Measurements from ENCODE around the gene GMPPA. TPM values are rescaled to one million over a fixed set of nuclear protein-coding genes. Genes with fewer than 3 reads are reported as not detected.

Gene GMPPA
- total RNA-seq, 1 experiment from 2014 or later = 32.0 TPM

DNA sequence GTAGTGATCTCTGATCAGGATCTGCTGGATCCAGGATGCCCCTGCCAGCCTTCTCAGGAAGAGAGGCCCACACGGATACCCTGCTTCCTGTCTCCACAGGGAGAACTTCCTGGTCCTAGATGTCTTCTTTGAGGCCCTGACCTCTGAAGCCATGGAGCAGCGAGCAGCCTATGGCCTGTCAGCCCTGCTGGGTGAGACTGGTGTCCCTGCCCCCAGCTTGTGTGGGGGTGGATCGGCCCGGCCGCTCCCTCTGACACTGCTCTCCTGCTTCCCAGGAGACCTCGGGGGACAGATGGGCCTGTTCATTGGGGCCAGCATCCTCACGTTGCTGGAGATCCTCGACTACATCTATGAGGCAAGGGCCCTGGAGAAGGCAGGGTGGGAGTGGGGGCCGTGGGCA is 38.3 kb downstream of the GMPPA start:
- no peak overlapping the region for H2AK5ac ChIP-seq (ENCODE audit: insufficient read length, low read length)
- no peaks in the 10 kb centered on the region for H3K79me2 ChIP-seq (ENCODE audit: insufficient read depth, low read length)
- no peak overlapping the region for H2BK5ac ChIP-seq (ENCODE audit: insufficient read length, low read length)
- Mint-ChIP-seq H3K4me1 (peaks cover 26 to 30% of the 10 kb centered on the region in 2 experiments), H3K9me3 (peaks cover 0 to 1% of the 10 kb centered on the region in 2 experiments; a peak in 3 of 5 replicates), H3K36me3 (ENCODE audit: insufficient read depth in 1 of 3, low read depth in 3 of 3) (peaks cover 14 to 28% (median 21%) of the 10 kb centered on the region in 3 experiments), H3K27ac (peak overlapping the region in 1 of 3 experiments; percentile 62; a peak in 1 of 7 replicates), H3K4me3 (peak overlapping the region; percentile 7 to 53; a peak in 2 of 5 replicates), H3K27me3 (ENCODE audit: low read depth) (peaks cover 11% of the 10 kb centered on the region)
- no peak overlapping the region for H3T11ph ChIP-seq (ENCODE audit: low read length)
- no peaks in the 10 kb centered on the region for H3K79me1 ChIP-seq (ENCODE audit: insufficient read depth, low read depth, low read length, poor library complexity, severe bottlenecking)
- no peaks in the 10 kb centered on the region for H3K27me3 ChIP-seq (ENCODE audit: insufficient read depth, low read length)
- no peak overlapping the region for H4K8ac ChIP-seq (replicated peaks; ENCODE audit: insufficient read length, low read depth, low read length)
- TF ChIP-seq, protein P1, sequence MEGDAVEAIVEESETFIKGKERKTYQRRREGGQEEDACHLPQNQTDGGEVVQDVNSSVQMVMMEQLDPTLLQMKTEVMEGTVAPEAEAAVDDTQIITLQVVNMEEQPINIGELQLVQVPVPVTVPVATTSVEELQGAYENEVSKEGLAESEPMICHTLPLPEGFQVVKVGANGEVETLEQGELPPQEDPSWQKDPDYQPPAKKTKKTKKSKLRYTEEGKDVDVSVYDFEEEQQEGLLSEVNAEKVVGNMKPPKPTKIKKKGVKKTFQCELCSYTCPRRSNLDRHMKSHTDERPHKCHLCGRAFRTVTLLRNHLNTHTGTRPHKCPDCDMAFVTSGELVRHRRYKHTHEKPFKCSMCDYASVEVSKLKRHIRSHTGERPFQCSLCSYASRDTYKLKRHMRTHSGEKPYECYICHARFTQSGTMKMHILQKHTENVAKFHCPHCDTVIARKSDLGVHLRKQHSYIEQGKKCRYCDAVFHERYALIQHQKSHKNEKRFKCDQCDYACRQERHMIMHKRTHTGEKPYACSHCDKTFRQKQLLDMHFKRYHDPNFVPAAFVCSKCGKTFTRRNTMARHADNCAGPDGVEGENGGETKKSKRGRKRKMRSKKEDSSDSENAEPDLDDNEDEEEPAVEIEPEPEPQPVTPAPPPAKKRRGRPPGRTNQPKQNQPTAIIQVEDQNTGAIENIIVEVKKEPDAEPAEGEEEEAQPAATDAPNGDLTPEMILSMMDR (conservative IDR thresholded peaks at IDR 0.05) = no peak
- H3K9ac ChIP-seq (ENCODE audit: extremely low read depth, insufficient read length, low read length) = no peak overlapping the region
- H2BK120ac ChIP-seq (ENCODE audit: low read depth, low read length, poor library complexity, severe bottlenecking) = no peak overlapping the region
- H2AFZ ChIP-seq (ENCODE audit: low read length) = no peak overlapping the region
- peaks cover 2% of the 10 kb centered on the region for H3K23me2 ChIP-seq (ENCODE audit: insufficient read length, low read depth, low read length, poor library complexity, severe bottlenecking)
- peaks cover 3% of the 10 kb centered on the region; the same call in 1 of the 2 replicates for H3K4me1 ChIP-seq (ENCODE audit: insufficient read depth, low read length)
- H3K56ac ChIP-seq (ENCODE audit: insufficient read length, low read depth, low read length) = no peak overlapping the region
- no peak overlapping the region for H3K4ac ChIP-seq (ENCODE audit: low read depth, low read length)
- H3K27ac ChIP-seq (ENCODE audit: insufficient read length, low read depth, low read length) = no peak overlapping the region
- no peak overlapping the region for H4K91ac ChIP-seq (ENCODE audit: insufficient read length, low read depth, low read length)
- no peak overlapping the region for H3K4me2 ChIP-seq (ENCODE audit: insufficient read depth, insufficient read length, low read length)
- no peak overlapping the region for H2BK15ac ChIP-seq (ENCODE audit: low read depth, low read length)
- no peaks in the 10 kb centered on the region for H4K20me1 ChIP-seq (ENCODE audit: control insufficient read depth, insufficient read depth, insufficient read length)
- no peak overlapping the region for H3K18ac ChIP-seq (ENCODE audit: insufficient read length, low read depth, low read length)
- DNase-seq = no peak
- no peak overlapping the region for H2BK12ac ChIP-seq (ENCODE audit: insufficient read length, low read depth, low read length)
- H3K9me3 ChIP-seq (ENCODE audit: control insufficient read depth, low read depth, low read length) = no peaks in the 10 kb centered on the region
- H2BK20ac ChIP-seq (ENCODE audit: low read depth, low read length, poor library complexity, severe bottlenecking) = no peak overlapping the region
- no peak overlapping the region for H3K14ac ChIP-seq (ENCODE audit: insufficient read depth, low read length)
- H4K5ac ChIP-seq (ENCODE audit: insufficient read length, low read depth, low read length) = no peak overlapping the region
- no peak overlapping the region for H3K23ac ChIP-seq (ENCODE audit: insufficient read length, low read depth, low read length)
- no CpG with 5 or more reads among the region's 9 CpGs for WGBS (ENCODE audit: extremely low coverage, insufficient read length, low lambda C conversion rate)
